HFFc6 (cell line): ENCODE results near the gene NUDCD3. TPM values are rescaled to one million over a fixed set of nuclear protein-coding genes. Genes with fewer than 3 reads are reported as not detected.

ENCODE experiments used
- DNase-seq: peaks from one replicate; pipeline ENCODE4 v3.0.0-alpha.2; 2018
- H3K27ac Mint-ChIP-seq: 2 replicates; pipeline ENCODE4 v1.8.0; 2020; ENCODE audit warnings: mild to moderate bottlenecking, mixed read lengths
- H3K27me3 Mint-ChIP-seq: 2 replicates; pipeline ENCODE4 v1.8.0; 2021; ENCODE audit warnings: mild to moderate bottlenecking, moderate library complexity, mixed read lengths; ENCODE audit not compliant: insufficient read depth
- H3K36me3 Mint-ChIP-seq: 2 replicates; pipeline ENCODE4 v1.8.0; 2021; ENCODE audit warnings: low read depth, mixed read lengths
- H3K4me1 Mint-ChIP-seq: 2 replicates; pipeline ENCODE4 v1.8.0; 2020; ENCODE audit warnings: low read depth, mixed read lengths
- H3K4me3 Mint-ChIP-seq: 2 replicates; pipeline ENCODE4 v1.8.0; 2020; ENCODE audit warnings: mild to moderate bottlenecking, moderate library complexity, mixed read lengths
- H3K9me3 Mint-ChIP-seq: 2 replicates; pipeline ENCODE4 v1.8.0; 2020; ENCODE audit warnings: mild to moderate bottlenecking, mixed read lengths
- total RNA-seq, 6 experiments: library from RNA; stranded (reverse); fragmentation: NEBNext Ultra II Directional; extraction: Animal tissue kit (Norgen Biotek cat#: 25700); gene quantifications; 2 replicates in 1 of 6; 3 replicates in 5 of 6; pipeline ENCODE4 v1.2.3, GENCODE V29; 2021
- TF ChIP-seq, protein P1 (sequence below): fragments of 200-600 bp; sonication (generic); IDR thresholded peaks from 2 replicates; pipeline ENCODE4 v1.5.0; 2021; ENCODE audit warnings: antibody characterized with exemption, mild to moderate bottlenecking

The NUDCD3 gene
- total RNA-seq, 6 experiments from 2014 or later, result 79.2 to 114 (median 90.6) TPM

GRCh38 chr7:44384586-44385433, 105.6 kb downstream of the NUDCD3 start:
- H3K4me1 Mint-ChIP-seq, result peaks cover 80% of the 10 kb centered on the region
- no peak overlapping the region for H3K4me3 Mint-ChIP-seq
- DNase-seq, result no peak
- no peaks in the 10 kb centered on the region for H3K9me3 Mint-ChIP-seq
- H3K27ac Mint-ChIP-seq, result peak overlapping the region; percentile 93
- H3K36me3 Mint-ChIP-seq, result peaks cover 26% of the 10 kb centered on the region
- H3K27me3 Mint-ChIP-seq, result peaks cover 2% of the 10 kb centered on the region; the same call in 1 of the 2 replicates
- TF ChIP-seq, protein P1, sequence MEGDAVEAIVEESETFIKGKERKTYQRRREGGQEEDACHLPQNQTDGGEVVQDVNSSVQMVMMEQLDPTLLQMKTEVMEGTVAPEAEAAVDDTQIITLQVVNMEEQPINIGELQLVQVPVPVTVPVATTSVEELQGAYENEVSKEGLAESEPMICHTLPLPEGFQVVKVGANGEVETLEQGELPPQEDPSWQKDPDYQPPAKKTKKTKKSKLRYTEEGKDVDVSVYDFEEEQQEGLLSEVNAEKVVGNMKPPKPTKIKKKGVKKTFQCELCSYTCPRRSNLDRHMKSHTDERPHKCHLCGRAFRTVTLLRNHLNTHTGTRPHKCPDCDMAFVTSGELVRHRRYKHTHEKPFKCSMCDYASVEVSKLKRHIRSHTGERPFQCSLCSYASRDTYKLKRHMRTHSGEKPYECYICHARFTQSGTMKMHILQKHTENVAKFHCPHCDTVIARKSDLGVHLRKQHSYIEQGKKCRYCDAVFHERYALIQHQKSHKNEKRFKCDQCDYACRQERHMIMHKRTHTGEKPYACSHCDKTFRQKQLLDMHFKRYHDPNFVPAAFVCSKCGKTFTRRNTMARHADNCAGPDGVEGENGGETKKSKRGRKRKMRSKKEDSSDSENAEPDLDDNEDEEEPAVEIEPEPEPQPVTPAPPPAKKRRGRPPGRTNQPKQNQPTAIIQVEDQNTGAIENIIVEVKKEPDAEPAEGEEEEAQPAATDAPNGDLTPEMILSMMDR, result no peak

GRCh38 chr7:44383566-44383965, 106.9 kb downstream of the NUDCD3 start:
- Mint-ChIP-seq H3K27ac (peak overlapping the region; percentile 93), H3K4me1 (peaks cover 93% of the 10 kb centered on the region), H3K4me3 (peak overlapping the region; percentile 70), H3K36me3 (peaks cover 22% of the 10 kb centered on the region), H3K9me3 (no peaks in the 10 kb centered on the region), H3K27me3 (peaks cover 7% of the 10 kb centered on the region)
- TF ChIP-seq, protein P1, result no peak
- peak; percentile 80 for DNase-seq

- H3K4me1 Mint-ChIP-seq, result peaks cover 100% of the 10 kb centered on the region
- peaks cover 7% of the 10 kb centered on the region for H3K27me3 Mint-ChIP-seq
- no peak overlapping the region; the same call in 1 of the 2 replicates for H3K4me3 Mint-ChIP-seq
- H3K9me3 Mint-ChIP-seq, result no peaks in the 10 kb centered on the region
- TF ChIP-seq, protein P1, result no peak
- peaks cover 20% of the 10 kb centered on the region for H3K36me3 Mint-ChIP-seq
- peak overlapping the region; percentile 93 for H3K27ac Mint-ChIP-seq
- DNase-seq, result no peak
Measured at GRCh38 chr7:44382459-44383265, 107.8 kb downstream of the NUDCD3 start.

DNA sequence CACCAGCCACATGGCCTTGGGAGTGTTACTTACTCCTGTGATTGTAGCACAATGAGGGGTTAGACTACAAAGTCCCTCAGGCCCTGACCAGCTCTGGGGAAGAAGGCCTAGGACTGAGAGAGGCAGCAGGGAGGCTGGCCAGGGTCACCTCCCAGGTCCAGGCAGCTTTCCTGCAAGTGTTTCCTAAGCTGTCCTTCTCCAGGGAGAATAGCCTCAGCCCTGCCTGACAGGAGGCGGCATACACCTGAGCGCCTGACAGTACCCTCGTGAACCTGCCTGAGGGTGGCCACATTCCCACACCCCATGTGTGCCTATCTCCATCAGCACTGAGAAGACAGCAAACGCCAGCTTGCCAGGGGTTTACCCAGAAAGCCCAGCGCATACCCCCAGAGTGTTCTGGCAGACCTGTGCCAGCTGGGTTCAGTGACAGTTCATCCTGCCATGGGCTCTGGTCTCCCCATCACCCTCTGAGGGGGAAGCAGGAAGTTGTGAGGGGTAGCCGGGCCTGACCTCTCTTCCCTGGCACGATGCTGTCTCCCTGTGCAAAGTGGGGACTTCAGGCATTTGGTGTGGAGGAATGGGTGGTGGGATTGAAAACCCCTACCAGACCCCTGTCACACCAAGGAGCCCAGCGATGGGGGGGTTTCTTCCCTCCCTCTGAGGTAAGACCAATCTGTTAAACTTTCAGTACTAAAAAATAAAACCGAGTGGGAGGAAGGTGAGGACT, 108.8 kb downstream of the NUDCD3 start:
- no peak for DNase-seq
- H3K4me3 Mint-ChIP-seq, result no peak overlapping the region; the same call in 1 of the 2 replicates
- peak overlapping the region; percentile 93 for H3K27ac Mint-ChIP-seq
- peaks cover 7% of the 10 kb centered on the region for H3K27me3 Mint-ChIP-seq
- peaks cover 11% of the 10 kb centered on the region for H3K36me3 Mint-ChIP-seq
- TF ChIP-seq, protein P1, result no peak
- H3K4me1 Mint-ChIP-seq, result peaks cover 94% of the 10 kb centered on the region
- no peaks in the 10 kb centered on the region for H3K9me3 Mint-ChIP-seq

DNA sequence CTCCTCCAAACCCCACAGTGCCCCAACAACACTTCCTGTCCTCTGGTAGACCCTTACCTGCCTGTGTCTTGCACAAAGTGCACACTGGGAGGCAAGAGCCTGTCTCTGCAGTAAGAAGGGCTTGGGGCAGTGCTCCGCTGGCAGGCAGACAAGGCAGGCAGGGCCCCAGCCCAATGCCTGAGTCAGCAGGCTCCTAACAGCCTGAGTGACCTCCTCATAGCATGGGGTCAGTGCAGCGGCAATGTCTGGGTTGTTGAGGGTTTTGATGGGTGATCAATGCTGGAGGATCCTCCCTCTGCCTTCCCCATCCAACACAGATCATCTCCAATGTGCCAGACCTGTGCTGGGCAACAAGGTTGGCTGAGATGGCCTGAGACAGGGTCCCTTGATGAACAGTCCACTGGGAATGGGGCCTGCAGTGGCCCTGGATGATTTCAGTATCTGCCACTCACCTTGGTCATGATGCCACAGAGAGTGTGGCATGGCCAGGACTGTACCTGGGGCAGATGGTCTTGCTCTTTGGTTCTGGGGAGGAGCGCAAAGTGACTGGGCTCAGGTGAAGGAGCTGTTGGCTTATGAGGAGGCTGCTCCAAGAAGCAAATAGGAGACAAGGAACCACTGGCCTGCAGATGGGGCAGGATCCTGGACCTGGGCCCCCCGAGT, 109.5 kb downstream of the NUDCD3 start:
- TF ChIP-seq, protein P1, result no peak
- peaks cover 11% of the 10 kb centered on the region for H3K36me3 Mint-ChIP-seq
- H3K4me3 Mint-ChIP-seq, result peak overlapping the region; percentile 32; the same call in 1 of the 2 replicates
- peak overlapping the region; percentile 93 for H3K27ac Mint-ChIP-seq
- DNase-seq, result no peak
- H3K4me1 Mint-ChIP-seq, result peaks cover 87% of the 10 kb centered on the region
- peaks cover 7% of the 10 kb centered on the region for H3K27me3 Mint-ChIP-seq
- H3K9me3 Mint-ChIP-seq, result no peaks in the 10 kb centered on the region
